GM18508 (cell line): ENCODE data around the gene NOL11.
"Not testable (repeated sequence)": the region's sequence is repeated elsewhere in the genome, so short reads cannot be mapped to it uniquely, and the experiment has no call there.

Experiments used
- ATAC-seq: cut with Tn5 transposase; IDR thresholded peaks from one replicate; pipeline ENCODE4 v1.9.1; 2021; ENCODE audit warnings: moderate number of reproducible peaks; ENCODE audit not compliant: insufficient read depth, unreplicated experiment

NOL11 gene

GRCh38 chr17:67707442-67707841, 10.3 kb upstream of the NOL11 start:
- no peak for ATAC-seq

- no peak for ATAC-seq
These were observed 9.4 kb upstream of the NOL11 start for GRCh38 chr17:67708378-67708777.

GRCh38 chr17:67711916-67712315, 5.8 kb upstream of the NOL11 start:
- no peak for ATAC-seq

GRCh38 chr17:67712375-67712774, 5.4 kb upstream of the NOL11 start:
- no peak for ATAC-seq

- ATAC-seq = no peak
These were observed 4.6 kb upstream of the NOL11 start for GRCh38 chr17:67713169-67713568.

- no peak for ATAC-seq
These were observed 1.3 kb upstream of the NOL11 start for GRCh38 chr17:67716405-67716798.

- no peak for ATAC-seq
These were observed 528 bp upstream of the NOL11 start for GRCh38 chr17:67717192-67717623.

- no peak for ATAC-seq
These were observed 697 bp downstream of the NOL11 start for GRCh38 chr17:67718325-67718941.

GRCh38 chr17:67725373-67725791, 7.6 kb downstream of the NOL11 start:
- no peak for ATAC-seq

- ATAC-seq = no peak
These were observed 8.1 kb downstream of the NOL11 start for GRCh38 chr17:67725807-67726206.

- ATAC-seq = not testable (repeated sequence)
These were observed 9.7 kb downstream of the NOL11 start for GRCh38 chr17:67727152-67728039.

- ATAC-seq = no peak
These were observed 12.2 kb downstream of the NOL11 start for GRCh38 chr17:67729903-67730302.

- no peak for ATAC-seq
These were observed 13.0 kb downstream of the NOL11 start for GRCh38 chr17:67730731-67731130.

- ATAC-seq = no peak
These were observed 15.7 kb downstream of the NOL11 start for GRCh38 chr17:67733449-67733848.

GRCh38 chr17:67737145-67737544, 19.4 kb downstream of the NOL11 start:
- ATAC-seq = no peak

GRCh38 chr17:67742025-67742424, 24.3 kb downstream of the NOL11 start:
- ATAC-seq = no peak

- ATAC-seq = no peak
These were observed 29.2 kb downstream of the NOL11 start for GRCh38 chr17:67746704-67747571.

- ATAC-seq = no peak
These were observed 30.0 kb downstream of the NOL11 start for GRCh38 chr17:67747681-67748235.

GRCh38 chr17:67750067-67750466, 32.3 kb downstream of the NOL11 start:
- ATAC-seq = no peak
